HG02840 (cell line): ENCODE data around the gene CAMSAP3.
"Not testable (repeated sequence)": the region's sequence is repeated elsewhere in the genome, so short reads cannot be mapped to it uniquely, and the experiment has no call there.

ENCODE experiments used
- ATAC-seq: cut with Tn5 transposase; IDR thresholded peaks from one replicate; pipeline ENCODE4 v1.9.1; 2021; ENCODE audit warnings: mild to moderate bottlenecking, moderate library complexity, moderate number of reproducible peaks; ENCODE audit not compliant: unreplicated experiment, low FRiP score

The CAMSAP3 gene

GRCh38 chr19:7575434-7576040 is 20.1 kb upstream of the CAMSAP3 start:
- no peak for ATAC-seq

GRCh38 chr19:7577422-7577821 is 18.2 kb upstream of the CAMSAP3 start:
- ATAC-seq: not testable (repeated sequence)

DNA sequence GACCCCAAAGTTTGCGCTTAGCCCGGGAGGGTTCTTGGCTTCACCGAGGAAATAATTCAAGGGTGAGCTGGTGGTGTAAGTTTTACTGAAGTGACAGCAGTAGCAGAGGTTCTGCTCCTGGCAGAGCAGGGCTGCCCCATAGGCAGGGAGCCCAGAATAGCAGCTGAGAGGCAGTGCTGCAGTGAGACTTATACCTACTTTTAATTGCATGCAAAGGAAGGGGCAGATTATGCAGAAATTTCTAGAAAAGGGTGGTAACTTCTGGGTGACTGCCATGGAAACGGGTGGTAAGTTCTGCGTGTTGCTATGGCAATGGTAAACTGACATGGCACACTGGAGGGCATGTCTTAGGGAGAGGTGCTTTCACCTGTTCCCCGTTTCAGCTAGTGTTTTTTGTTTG is 17.5 kb upstream of the CAMSAP3 start:
- ATAC-seq: no peak

- no peak for ATAC-seq
These were observed 16.5 kb upstream of the CAMSAP3 start for GRCh38 chr19:7579182-7579581.

DNA sequence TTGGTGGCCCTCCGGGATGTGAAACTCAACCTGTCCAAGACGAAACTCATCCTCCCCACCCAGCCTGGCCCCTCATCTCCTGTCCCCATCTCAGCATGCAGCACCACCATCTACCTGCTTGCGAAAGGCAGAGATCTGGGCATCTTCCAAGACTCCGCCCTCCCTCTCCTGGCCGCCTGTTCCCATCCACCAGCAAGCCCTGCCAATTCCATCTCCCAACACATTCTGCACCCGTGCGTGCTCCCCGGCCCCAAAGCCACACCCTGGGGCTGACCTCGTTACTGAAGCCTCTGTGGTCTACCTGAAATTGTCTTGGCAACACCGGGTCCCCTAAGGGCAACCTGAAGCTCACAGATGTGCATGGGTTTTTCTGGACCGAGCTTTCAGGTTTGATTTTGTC is 13.2 kb upstream of the CAMSAP3 start:
- ATAC-seq: no peak

- ATAC-seq: no peak
These were observed 5.8 kb upstream of the CAMSAP3 start for GRCh38 chr19:7589822-7590221.

- no peak for ATAC-seq
These were observed 5.4 kb upstream of the CAMSAP3 start for GRCh38 chr19:7590256-7590655.

DNA sequence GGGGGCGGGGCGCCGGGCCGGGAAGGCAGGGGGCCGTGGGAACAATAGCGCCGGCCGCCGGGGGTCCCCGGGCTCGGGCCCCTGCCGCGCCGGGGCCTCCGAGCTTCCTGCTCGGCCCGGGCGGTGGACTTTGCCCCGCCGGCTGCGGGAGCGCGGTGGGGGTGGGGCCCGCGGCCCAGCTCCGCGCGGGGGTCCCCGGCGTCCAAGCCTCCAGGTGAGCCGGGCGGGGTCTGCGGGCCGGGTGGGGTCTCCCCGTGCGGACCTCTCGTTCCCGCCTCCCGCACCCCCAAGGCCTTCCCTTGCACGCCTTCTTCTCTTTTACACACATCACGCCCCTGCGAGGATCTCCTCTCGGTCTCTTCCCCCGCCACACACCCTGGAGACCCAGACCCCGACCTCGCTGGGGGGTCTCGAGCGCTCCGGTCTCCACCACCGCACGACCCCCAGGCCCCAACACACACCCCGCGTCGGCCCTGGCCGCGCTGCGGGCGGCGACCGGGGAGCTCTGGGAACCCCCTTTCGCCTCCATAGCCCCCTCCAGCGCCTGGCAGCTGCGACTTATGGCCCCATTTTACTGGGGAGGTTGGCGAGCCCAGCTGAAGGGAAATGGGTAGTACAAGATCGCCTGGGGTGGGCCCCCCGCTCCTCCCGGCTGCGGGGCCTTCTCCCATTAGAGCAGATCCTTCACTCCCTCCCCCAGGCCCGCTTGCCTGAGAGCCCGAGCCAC is 711 bp downstream of the CAMSAP3 start:
- ATAC-seq: no peak

DNA sequence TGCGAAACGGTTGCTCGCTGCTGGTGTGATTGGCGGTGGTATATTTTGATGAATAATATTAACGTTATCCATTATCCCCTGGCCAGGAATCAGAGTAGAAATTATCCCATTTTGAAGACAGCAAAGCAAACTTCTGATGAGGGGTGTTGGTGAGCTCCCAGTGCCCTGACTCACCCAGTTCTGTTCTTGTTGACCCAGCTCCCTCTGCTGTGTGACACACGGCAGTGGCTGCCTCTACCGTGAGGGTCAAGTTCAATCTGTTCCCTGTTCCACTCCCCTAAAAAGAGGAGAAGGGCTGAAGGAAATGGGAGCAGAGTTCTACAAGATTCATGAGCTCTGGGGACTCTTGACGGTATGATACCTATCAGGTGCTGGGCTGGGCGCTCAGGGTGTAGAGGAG is 2.0 kb downstream of the CAMSAP3 start:
- ATAC-seq: no peak

DNA sequence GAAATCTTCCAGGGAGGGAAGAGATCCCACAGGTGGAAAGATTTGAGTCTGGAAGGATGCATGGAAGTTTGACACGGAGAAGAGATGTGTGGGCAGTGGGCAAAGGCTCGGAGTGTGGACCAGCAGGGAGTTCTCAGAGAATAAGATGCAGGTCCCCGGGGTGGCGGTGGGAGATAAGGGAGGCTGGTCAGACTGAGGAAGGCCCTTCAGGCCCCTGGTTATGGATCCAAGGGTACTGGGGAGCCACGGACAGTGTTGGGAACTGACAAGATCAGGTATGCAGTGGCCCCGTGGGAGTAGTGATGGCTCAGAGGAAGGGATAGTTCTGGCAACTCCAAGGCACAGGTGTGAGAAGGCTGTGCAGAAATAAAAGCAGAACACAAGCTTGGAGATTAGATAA is 2.5 kb downstream of the CAMSAP3 start:
- no peak for ATAC-seq

- ATAC-seq: no peak
These were observed 5.1 kb downstream of the CAMSAP3 start for GRCh38 chr19:7600721-7601120.

DNA sequence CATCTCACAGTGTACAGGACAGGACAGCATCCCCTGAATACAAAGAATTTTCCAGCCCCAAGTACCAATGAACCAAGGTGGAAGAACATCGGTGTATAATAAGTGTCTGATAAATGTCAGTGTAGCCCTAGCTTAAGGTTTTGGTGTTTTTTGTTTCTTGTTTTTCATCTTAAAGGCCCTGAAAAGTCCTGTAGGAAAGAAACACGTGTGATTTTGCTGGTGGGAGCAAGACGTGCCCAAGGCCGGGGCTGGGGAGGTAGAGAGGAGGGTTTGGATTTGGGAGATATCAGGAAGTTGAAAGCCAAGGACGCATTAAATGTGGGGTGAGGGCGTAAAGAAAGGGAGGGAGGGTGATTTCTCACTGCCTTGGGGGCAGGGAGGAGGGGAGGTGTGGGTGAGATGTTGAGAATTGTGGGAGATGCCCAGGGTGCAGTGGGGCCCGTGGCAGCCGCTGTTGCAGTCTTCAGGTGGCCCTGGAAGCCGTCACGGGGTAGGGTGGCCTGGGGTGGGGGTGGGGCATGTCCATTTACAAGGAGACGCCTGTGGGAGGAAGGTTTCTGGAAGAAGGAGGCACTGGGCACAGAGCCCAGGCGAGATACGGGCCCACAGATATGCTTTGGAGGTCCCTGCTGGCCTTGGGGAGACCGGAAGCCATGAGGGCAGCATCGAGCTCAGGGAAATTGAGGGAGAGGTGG is 6.7 kb downstream of the CAMSAP3 start:
- ATAC-seq: no peak

DNA sequence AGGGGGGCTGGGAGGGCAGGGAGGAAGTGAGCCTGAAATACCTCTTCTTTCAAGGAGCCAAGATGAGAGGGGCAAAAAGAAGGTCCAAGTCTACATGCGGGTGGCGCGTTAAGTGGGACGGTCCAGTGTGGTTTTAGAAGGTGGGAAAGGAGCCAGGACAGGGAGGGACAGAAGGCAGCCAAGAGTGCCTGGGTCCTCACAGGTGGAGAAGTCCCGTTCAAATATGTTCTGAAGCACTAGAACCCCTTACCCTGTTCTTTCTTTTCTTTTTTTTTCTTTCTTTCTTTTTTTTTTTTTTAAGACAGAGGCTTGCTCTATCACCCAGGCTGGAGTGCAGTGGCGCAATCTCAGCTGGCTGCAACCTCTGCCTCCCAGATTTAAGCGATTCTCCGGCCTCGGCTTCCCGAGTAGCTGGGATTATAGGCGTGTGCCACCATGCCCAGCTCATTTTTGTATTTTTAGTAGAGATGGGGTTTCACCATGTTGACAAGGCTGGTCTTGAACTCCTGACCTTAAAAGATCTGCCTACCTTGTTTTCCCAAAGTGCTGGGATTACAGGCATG is 7.4 kb downstream of the CAMSAP3 start:
- ATAC-seq: no peak

- no peak for ATAC-seq
These were observed 8.3 kb downstream of the CAMSAP3 start for GRCh38 chr19:7603919-7604318.

GRCh38 chr19:7605490-7606222 is 10.0 kb downstream of the CAMSAP3 start:
- no peak for ATAC-seq

DNA sequence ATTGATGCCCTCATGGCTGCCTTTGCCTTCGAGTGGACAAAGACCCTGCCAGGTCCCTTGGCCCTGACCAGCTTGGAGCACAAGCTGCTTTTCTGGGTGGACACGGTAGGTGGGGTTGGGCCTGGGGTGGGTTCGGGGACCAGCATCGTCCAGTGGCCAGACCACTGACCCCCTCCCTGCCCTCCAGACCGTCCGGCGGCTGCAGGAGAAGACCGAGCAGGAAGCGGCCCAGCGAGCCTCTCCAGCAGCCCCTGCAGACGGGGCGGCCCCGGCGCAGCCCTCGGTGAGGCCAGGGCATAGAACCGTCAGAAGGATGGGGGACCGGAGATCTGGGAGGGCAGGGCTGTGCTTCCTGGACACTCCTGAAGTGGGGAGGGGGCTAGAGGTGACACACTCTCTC is 10.6 kb downstream of the CAMSAP3 start:
- no peak for ATAC-seq

DNA sequence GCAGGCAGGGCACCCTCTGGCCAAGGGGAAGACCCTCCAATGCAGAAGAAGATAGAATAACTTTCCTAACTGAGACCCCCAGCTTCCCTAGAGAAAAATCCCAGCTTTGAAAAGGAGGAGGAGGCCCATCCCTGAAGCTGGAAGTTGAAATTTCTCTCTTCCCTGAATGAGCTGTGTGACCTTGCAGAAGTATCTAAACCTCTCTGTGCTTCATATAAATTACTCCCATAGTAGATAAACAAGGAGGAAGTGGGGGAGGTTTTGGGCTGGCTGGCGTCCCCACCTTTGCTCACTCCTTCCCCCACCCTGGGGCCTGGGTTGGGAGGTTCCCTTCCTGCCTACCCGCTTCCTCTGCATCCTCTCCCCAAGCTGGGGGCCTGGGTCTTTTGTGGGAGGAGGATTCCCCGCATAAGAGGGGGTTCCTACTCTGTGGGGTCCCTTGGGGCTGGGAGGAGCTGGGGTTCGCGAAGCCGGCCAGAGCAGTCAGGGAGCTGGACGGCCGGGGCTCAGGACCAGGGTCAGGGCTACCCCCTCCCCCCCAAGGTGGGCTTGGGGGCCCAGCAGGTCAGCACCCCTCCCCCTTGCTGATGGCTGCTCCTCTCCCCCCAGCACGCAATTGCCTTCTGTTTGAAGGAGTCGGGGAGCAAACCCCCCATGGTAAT is 11.7 kb downstream of the CAMSAP3 start:
- no peak for ATAC-seq

DNA sequence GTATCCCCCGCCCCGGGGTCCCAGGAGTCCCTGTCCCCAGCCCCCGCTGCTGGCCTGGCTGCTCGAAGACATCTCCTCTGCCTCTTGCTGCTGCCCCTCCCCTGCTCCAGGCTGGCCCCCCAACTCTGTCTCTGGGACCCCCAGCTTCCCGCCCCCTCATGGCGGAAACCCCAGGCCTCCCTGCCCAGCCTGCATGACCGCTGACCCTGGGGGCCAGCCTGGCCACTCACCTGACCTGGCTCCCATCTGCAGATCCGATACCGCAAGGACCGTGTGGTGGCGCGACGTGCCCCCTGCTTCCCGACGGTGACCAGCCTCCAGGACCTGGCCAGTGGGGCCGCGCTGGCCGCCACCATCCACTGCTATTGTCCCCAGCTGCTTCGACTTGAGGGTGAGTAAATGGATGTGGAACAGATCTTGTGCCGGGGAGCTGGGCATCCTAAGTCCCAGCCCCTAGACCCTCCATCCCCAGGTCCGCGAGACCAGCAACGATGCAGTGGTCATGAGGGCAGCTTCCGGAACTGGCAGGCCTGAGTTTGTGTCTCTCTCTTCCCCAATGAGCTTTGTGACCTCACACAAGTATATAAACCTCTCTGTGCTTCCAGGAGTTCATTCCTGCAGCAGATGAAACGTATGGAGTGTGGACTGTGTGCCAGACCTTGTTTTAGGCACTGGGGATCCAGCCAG is 12.4 kb downstream of the CAMSAP3 start:
- no peak for ATAC-seq

GRCh38 chr19:7610491-7611240 is 15.0 kb downstream of the CAMSAP3 start:
- no peak for ATAC-seq
